WTC11 (cell line): Measurements from ENCODE around the gene GLT6D1.

Source experiments
- ELF4 ChIP-seq: sonication (generic); formaldehyde crosslinking; IDR thresholded peaks from 2 replicates; pipeline ENCODE4 v1.8.1; 2022; ENCODE audit warnings: low read depth, mild to moderate bottlenecking, moderate library complexity, missing genetic modification reagents
- FOXJ3 ChIP-seq: sonication (generic); formaldehyde crosslinking; IDR thresholded peaks from 2 replicates; pipeline ENCODE4 v1.9.0; 2021; ENCODE audit warnings: missing genetic modification reagents, mild to moderate bottlenecking, borderline replicate concordance
- JUN ChIP-seq: sonication (generic); formaldehyde crosslinking; IDR thresholded peaks from 2 replicates; pipeline ENCODE4 v1.8.0; 2023; ENCODE audit warnings: mild to moderate bottlenecking, missing genetic modification reagents
- SP1 ChIP-seq: sonication (generic); formaldehyde crosslinking; conservative IDR thresholded peaks from 2 replicates; pipeline ENCODE4 v1.8.1; 2022; ENCODE audit warnings: missing genetic modification reagents
- TEAD4 ChIP-seq: sonication (generic); formaldehyde crosslinking; IDR thresholded peaks from 2 replicates; pipeline ENCODE4 v1.8.0; 2022; ENCODE audit warnings: mild to moderate bottlenecking, missing genetic modification reagents
- ZNF219 ChIP-seq: sonication (generic); formaldehyde crosslinking; IDR thresholded peaks from 2 replicates; pipeline ENCODE4 v1.8.0; 2023; ENCODE audit warnings: missing genetic modification reagents, mild to moderate bottlenecking, borderline replicate concordance
- TF ChIP-seq, protein P1 (sequence below): sonication (generic); formaldehyde crosslinking; IDR thresholded peaks from 2 replicates; pipeline ENCODE4 v1.8.0; 2022; ENCODE audit warnings: mild to moderate bottlenecking, missing genetic modification reagents
- TF ChIP-seq, protein P2 (sequence below): sonication (generic); formaldehyde crosslinking; IDR thresholded peaks from 2 replicates; pipeline ENCODE4 v1.8.0; 2022; ENCODE audit warnings: mild to moderate bottlenecking, missing genetic modification reagents
- TF ChIP-seq, protein P3 (sequence below): fragments of 200-600 bp; IDR thresholded peaks from 2 replicates; pipeline ENCODE4 v1.8.0; 2022; ENCODE audit warnings: antibody characterized with exemption
- TF ChIP-seq, protein P4 (sequence below): sonication (generic); formaldehyde crosslinking; IDR thresholded peaks from 2 replicates; pipeline ENCODE4 v1.8.1; 2022; ENCODE audit warnings: missing genetic modification reagents, borderline replicate concordance

DNA sequence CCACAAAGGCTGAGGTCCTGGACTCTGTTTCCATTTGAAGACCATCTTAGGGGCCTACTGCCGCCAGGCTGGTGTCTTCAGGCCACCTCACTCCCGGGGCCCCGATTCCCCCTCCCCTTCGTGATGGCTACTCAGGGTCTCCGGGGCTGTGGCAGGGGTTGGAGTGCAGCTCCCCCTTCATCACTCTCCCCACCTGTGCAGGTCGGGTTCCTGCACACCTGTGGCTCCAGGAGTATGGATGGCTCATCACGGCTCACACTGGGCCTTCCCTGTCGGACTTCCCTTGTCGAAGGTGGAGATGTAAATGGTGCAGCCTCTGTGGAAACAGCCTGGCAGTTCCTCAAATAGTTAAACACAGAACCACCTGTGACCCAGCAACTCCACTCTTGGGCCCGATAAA, 35.6 kb upstream of the GLT6D1 start:
- TF ChIP-seq, protein P1, sequence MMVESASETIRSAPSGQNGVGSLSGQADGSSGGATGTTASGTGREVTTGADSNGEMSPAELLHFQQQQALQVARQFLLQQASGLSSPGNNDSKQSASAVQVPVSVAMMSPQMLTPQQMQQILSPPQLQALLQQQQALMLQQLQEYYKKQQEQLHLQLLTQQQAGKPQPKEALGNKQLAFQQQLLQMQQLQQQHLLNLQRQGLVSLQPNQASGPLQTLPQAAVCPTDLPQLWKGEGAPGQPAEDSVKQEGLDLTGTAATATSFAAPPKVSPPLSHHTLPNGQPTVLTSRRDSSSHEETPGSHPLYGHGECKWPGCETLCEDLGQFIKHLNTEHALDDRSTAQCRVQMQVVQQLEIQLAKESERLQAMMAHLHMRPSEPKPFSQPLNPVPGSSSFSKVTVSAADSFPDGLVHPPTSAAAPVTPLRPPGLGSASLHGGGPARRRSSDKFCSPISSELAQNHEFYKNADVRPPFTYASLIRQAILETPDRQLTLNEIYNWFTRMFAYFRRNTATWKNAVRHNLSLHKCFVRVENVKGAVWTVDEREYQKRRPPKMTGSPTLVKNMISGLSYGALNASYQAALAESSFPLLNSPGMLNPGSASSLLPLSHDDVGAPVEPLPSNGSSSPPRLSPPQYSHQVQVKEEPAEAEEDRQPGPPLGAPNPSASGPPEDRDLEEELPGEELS (CRISPR knock-in tag) = no peak
- TF ChIP-seq, protein P2, sequence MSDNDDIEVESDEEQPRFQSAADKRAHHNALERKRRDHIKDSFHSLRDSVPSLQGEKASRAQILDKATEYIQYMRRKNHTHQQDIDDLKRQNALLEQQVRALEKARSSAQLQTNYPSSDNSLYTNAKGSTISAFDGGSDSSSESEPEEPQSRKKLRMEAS (CRISPR knock-in tag) = no peak
- TF ChIP-seq, protein P3, sequence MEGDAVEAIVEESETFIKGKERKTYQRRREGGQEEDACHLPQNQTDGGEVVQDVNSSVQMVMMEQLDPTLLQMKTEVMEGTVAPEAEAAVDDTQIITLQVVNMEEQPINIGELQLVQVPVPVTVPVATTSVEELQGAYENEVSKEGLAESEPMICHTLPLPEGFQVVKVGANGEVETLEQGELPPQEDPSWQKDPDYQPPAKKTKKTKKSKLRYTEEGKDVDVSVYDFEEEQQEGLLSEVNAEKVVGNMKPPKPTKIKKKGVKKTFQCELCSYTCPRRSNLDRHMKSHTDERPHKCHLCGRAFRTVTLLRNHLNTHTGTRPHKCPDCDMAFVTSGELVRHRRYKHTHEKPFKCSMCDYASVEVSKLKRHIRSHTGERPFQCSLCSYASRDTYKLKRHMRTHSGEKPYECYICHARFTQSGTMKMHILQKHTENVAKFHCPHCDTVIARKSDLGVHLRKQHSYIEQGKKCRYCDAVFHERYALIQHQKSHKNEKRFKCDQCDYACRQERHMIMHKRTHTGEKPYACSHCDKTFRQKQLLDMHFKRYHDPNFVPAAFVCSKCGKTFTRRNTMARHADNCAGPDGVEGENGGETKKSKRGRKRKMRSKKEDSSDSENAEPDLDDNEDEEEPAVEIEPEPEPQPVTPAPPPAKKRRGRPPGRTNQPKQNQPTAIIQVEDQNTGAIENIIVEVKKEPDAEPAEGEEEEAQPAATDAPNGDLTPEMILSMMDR = no peak
- TF ChIP-seq, protein P4, sequence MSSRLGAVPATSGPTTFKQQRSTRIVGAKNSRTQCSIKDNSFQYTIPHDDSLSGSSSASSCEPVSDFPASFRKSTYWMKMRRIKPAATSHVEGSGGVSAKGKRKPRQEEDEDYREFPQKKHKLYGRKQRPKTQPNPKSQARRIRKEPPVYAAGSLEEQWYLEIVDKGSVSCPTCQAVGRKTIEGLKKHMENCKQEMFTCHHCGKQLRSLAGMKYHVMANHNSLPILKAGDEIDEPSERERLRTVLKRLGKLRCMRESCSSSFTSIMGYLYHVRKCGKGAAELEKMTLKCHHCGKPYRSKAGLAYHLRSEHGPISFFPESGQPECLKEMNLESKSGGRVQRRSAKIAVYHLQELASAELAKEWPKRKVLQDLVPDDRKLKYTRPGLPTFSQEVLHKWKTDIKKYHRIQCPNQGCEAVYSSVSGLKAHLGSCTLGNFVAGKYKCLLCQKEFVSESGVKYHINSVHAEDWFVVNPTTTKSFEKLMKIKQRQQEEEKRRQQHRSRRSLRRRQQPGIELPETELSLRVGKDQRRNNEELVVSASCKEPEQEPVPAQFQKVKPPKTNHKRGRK (CRISPR knock-in tag) = no peak
- TF ChIP-seq SP1 (CRISPR knock-in tag) (no peak), FOXJ3 (CRISPR knock-in tag) (no peak), ZNF219 (CRISPR knock-in tag) (no peak), JUN (CRISPR knock-in tag) (no peak), TEAD4 (CRISPR knock-in tag) (no peak), ELF4 (CRISPR knock-in tag) (no peak)
